HG02885 (cell line): ENCODE measurements around the gene ZAP70.

Experiments used
- ATAC-seq: cut with Tn5 transposase; IDR thresholded peaks from one replicate; pipeline ENCODE4 v1.9.1; 2021; ENCODE audit warnings: mild to moderate bottlenecking; ENCODE audit not compliant: unreplicated experiment, poor library complexity

Gene ZAP70

DNA sequence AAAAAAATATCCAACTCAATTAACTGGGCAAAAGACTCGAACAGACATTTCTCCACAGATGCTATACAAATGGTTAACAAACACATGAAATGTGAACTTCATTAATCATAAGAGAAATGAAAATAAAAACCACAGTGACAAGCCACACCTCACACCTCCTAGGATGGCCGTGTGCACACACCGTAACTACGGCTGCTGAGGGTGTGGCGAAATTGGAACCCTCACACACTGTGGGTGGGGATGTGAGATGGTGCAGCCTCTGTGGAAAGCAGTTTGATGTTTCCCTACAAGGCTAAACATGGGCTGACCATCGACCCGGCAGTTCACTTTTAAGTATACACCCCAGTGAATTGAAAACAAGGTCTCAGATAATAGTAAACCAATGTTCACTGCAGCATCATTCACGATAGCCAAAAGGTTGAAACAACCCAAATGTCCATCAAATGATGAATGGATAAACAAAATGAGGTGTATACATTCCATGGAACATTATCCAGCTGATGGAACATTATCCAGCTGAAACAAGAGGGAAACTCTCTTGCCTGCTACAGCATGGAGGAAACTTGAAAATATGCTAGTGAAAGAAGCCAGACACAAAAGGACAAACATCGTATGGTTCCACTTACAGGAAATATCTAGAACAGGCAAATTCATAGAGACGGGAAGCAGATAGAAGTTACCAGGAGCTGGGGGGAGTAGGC is 32.2 kb downstream of the ZAP70 start:
- ATAC-seq, result peak; percentile 64

DNA sequence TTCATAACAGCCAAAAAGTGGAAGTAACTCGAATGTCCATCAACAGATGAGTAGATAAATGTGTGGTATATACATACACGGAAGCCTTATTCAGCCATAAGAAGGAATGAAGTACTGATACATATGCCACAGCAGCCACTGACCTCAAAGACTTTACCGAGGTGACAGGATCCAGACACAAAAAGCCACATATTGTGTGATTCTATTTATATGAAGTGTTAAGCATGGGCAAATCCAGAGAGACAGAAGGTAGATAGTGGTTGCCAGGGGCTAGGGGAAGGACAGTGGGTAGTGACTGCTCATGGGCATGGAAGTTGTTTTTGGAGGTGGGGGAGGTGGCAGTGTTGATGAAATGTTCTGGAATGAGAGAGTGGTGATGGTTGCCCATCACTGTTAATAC is 33.9 kb downstream of the ZAP70 start:
- no peak for ATAC-seq

DNA sequence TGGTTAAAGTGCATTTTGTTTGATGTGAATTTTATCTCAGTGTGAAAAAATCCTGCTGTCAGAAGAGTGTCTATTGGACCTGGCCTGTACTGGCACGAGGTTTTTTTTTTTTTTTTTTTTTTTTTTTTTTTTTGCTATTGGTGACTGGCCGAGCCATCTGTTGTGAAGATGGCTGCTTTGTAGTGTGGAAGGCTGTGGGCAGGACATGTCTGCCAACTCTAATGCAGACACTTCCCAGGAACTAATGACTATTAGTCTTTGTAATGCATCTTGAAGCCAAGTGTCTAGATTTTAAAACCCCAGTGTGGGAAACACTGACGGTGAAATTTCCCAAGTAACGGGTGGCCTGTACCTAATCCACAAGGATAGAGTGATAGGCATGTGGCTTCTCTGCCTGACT is 34.3 kb downstream of the ZAP70 start:
- ATAC-seq, result no peak

GRCh38 chr2:97749581-97749980 is 36.2 kb downstream of the ZAP70 start:
- ATAC-seq, result no peak

- no peak for ATAC-seq
Observed at GRCh38 chr2:97750017-97750416, 36.6 kb downstream of the ZAP70 start.

DNA sequence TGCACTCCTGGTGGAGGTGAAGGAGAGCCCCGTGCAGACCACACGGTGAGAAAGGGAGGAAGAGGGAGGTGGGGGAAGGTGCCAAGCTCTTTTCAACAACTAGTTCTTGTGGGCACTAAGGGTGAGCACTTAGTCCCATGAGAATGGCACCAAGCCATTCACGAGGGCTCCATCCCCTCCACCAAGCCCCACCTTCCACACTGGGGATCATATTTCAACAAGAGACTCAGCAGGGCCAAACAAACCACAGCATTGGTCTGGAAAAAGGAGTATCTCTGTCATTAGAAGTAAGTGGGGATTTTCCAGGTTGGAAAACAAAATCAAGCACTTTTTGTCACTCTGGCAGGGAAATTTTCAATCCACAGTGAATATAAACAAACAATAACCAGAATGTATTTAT is 38.4 kb downstream of the ZAP70 start:
- ATAC-seq, result no peak

GRCh38 chr2:97752342-97753334 is 39.3 kb downstream of the ZAP70 start:
- ATAC-seq, result no peak

DNA sequence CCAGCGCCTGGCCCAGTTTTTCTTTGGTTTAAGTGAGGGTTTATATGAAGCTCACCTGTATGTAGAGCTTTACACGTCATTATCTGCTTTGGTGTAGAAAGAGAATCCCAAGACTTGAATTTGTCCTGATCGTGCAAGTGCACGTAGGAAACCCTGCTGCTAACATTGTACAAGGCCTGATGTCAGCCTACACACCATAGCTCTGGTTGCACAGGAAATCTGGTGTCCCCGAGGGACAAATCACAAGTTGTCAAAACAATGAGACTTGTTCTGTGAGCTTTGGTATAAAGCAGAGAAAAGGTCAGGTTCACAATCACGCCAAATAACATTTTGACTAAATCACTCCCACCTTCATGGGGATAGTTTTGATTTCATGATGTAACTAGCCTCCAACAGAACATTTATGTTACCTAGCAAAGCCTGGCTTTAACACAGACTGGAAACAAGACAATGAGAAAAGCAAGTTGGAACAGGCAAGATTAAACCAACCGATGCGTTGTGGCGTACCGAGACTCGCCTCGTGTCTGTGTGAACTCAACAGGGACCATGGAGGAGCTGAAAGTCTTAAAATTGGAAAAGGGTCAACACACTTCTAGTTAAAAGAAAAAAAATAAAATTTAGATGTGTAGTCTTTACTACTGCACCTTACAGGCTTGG is 41.4 kb downstream of the ZAP70 start:
- no peak for ATAC-seq

- ATAC-seq, result no peak
Observed at GRCh38 chr2:97755491-97755890, 42.1 kb downstream of the ZAP70 start.

DNA sequence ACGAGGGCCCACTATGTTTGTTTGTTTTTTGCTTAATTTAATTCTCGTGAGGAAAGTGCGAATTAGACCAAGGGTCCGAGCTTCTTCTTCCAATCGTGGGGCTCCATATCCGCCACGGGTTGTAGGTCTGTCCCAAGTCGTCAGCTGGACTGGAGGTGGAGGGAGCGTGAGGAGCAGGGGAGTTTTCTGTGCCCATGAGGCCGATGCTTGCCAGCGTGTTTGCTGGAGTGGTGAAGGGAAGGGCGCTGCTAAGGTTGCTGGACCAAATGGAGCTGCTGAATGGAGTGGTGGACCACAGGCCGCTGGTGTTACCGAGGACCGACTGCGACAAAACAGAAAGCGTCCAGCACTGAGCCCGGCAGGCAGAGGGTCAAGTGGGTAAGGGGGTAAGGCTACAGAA is 43.7 kb downstream of the ZAP70 start:
- ATAC-seq, result no peak

- no peak for ATAC-seq
Observed at GRCh38 chr2:97758131-97758705, 44.8 kb downstream of the ZAP70 start.

DNA sequence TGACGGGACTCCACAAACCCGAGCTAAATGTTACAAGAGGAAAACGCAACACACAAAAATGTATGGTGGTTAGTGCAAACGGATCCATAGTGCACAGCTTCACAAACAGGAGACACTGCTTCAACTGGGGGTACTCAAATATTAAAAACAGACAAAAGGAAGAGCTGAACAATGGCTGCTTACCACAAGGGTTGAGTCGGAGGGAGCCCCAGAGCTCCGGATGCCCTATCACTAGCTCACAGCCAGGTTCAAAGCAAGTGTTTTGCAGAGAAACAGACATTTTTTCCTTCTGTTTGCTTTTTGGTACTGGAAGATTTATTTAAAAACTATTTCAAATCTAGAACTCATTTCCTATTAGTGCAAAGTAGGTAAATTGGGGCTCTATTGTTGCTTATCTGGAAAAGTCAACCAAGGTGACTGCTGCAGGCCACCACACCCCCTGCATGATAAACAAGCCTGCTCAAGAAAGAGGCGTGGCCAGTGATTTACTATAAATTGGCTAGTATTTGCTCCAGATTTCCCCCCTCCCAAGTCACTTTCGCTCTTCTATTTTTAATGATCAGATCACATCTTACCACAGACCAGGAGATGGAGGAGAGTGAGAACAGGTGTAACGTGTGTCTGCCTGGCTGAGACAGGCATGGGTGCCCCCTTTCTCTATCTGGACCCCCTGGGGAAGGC is 46.5 kb downstream of the ZAP70 start:
- ATAC-seq, result no peak

DNA sequence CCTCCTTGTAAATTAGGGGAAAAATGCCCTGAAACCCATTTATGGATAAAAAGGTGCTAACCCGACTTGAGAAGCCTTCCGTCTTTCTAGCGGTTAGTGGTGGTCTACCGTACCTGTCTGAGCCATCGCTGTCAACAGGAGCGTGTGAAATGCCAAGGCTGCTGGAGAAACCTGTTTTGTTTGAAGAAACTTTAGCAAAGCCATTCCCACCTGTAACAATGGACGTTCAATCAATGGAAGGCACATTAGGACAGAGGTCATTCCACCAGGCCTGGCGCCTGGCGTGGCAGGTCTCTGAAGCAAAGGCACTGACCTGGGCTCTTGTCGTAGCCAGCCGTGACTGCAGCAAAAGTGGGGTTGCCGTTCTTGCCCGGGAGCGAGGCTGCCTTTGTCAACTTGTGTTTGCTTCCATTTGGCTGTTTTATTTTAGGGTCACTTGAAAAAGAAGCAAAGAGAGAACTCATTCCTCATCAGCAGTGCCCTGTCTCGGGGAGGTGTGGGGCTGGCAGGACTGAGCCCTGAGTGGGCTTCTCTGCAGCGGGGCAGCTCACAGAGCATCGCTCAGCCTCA is 47.2 kb downstream of the ZAP70 start:
- ATAC-seq, result no peak

- no peak for ATAC-seq
Observed at GRCh38 chr2:97761192-97761591, 47.8 kb downstream of the ZAP70 start.

- ATAC-seq, result no peak
Observed at GRCh38 chr2:97763176-97763845, 49.9 kb downstream of the ZAP70 start.

- no peak for ATAC-seq
Observed at GRCh38 chr2:97764559-97765263, 51.3 kb downstream of the ZAP70 start.

DNA sequence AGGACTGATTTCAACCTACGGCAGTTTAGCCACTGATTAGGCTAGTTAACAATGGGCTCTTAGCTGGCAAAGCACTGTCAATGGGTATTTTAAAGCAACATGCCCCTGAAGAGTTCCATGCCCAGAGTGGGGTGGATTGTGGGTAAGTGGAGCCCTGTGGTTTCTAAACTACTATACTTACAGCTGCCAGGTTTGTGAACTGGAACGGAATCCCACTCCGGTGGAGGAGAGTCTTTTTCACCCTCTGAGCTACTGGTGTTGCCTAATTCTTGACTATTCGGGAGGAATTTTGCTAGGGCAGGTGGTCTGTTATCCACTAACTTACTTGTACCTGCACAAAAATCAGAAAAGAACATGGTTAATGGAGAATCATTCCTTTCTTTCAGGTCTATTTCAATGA is 52.6 kb downstream of the ZAP70 start:
- no peak for ATAC-seq

GRCh38 chr2:97766567-97766966 is 53.2 kb downstream of the ZAP70 start:
- ATAC-seq, result no peak

DNA sequence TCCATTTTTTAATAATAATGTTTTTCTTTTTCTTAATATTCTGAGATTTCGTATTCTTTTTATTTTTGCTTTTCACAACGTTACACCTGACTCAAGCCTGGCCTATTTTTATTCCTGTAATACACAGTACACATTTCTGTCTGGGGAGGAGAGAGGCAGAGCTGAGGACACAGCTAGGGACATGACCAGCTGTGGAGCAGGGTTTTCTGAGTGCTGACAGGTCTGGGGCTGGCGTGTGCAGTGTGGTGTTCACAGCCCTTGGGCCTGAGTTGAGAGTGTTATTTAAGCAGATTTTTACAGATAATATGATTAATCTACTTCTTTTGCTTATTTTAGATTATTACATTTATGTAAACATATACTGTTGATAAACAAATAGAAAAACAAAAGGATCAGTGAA is 55.9 kb downstream of the ZAP70 start:
- ATAC-seq, result no peak
